Panc1 (cell line): Measurements from ENCODE around the gene SLC25A42. TPM values are rescaled to one million over a fixed set of nuclear protein-coding genes. Genes with fewer than 3 reads are reported as not detected.

ENCODE experiments used
- ATAC-seq: fragments of 200-7000 bp; cut with Tn5 transposase; 2 replicates; pipeline ENCODE4 v1.9.1; 2020; ENCODE audit warnings: mild to moderate bottlenecking, moderate library complexity
- BruUV-seq: library from RNA; stranded (reverse); fragments of 400-500 nt; replicated peaks from 2 replicates; lab custom pipeline; 2021; lab: Mats Ljungman, UMichigan
- CTCF ChIA-PET: fragments of 300-600 bp; sonication (Branson Sonifier 250); formaldehyde crosslinking; loops from one replicate; lab custom pipeline; 2022; ENCODE audit warnings: antibody characterized with exemption; lab: Charles Lee
- POLR2A ChIA-PET: fragments of 300-600 bp; sonication (Branson Sonifier 250); formaldehyde crosslinking; loops from one replicate; lab custom pipeline; 2022; ENCODE audit warnings: antibody characterized with exemption; lab: Charles Lee
- DNase-seq: peaks from one replicate; pipeline ENCODE4 v3.0.0-alpha.2; 2010; ENCODE audit warnings: low read depth, low spot score
- H3K27ac ChIP-seq: 2 replicates; pipeline ENCODE4 v1.5.1; 2011; ENCODE audit warnings: mild to moderate bottlenecking, low read length, inconsistent platforms
- H3K27me3 ChIP-seq: fragments of 200-500 bp; sonication (Bioruptor generic); 2 replicates; pipeline ENCODE4 v1.6.0; 2014; ENCODE audit warnings: low read length, inconsistent platforms; ENCODE audit not compliant: control insufficient read depth, insufficient read depth
- H3K36me3 ChIP-seq: fragments of 200-500 bp; sonication (Bioruptor generic); 2 replicates; pipeline ENCODE4 v1.5.1; 2014; ENCODE audit warnings: inconsistent platforms, mild to moderate bottlenecking, low read length, moderate library complexity; ENCODE audit not compliant: control insufficient read depth, insufficient read depth
- H3K4me1 ChIP-seq: 2 replicates; pipeline ENCODE4 v1.5.1; 2011; ENCODE audit warnings: inconsistent platforms, mild to moderate bottlenecking, low read length, moderate library complexity; ENCODE audit not compliant: control insufficient read depth, insufficient read depth
- H3K4me3 ChIP-seq, 2 experiments: 2 replicates each; pipeline ENCODE4 v1.5.1; 2011 to 2012; ENCODE audit warnings: low read depth in 2 of 2, low read length in 2 of 2, mild to moderate bottlenecking in 2 of 2, inconsistent platforms in 1 of 2, moderate library complexity in 1 of 2
- H3K9me3 ChIP-seq: fragments of 200-500 bp; sonication (Bioruptor generic); 2 replicates; pipeline ENCODE4 v1.5.1; 2014; ENCODE audit warnings: low read depth, mild to moderate bottlenecking, inconsistent platforms, low read length, moderate library complexity; ENCODE audit not compliant: control insufficient read depth, insufficient read depth
- POLR2AphosphoS5 ChIP-seq: IDR thresholded peaks from 2 replicates; pipeline ENCODE4 v1.6.1; 2012; ENCODE audit warnings: mild to moderate bottlenecking, low read depth, low read length, moderate library complexity
- SIN3A ChIP-seq: IDR thresholded peaks from 2 replicates; pipeline ENCODE4 v1.6.1; 2012; ENCODE audit warnings: low read depth, mild to moderate bottlenecking, low read length, moderate library complexity, borderline replicate concordance; ENCODE audit not compliant: insufficient read depth
- TCF7L2 ChIP-seq: IDR thresholded peaks from 2 replicates; pipeline ENCODE4 v1.6.1; 2011; ENCODE audit warnings: mild to moderate bottlenecking, low read depth, low read length, inconsistent platforms
- in situ Hi-C: cut with HindIII; loops from 2 replicates; pipeline ENCODE4 v1.10.0; 2016; ENCODE audit warnings: low sequenced_read_pairs, low pct_unique_long_range_greater_than_20kb
- intact Hi-C: fragments of 100-400 bp; cut with micrococcal nuclease; formaldehyde crosslinking; loops from one replicate; pipeline ENCODE4 v1.10.0; 2022; ENCODE audit not compliant: unreplicated experiment
- total RNA-seq: library from RNA; stranded (reverse); gene quantifications from one replicate; pipeline ENCODE4 v1.2.1, GENCODE V29; 2021; ENCODE audit not compliant: unreplicated experiment
- TF ChIP-seq, protein P1 (sequence below), 2 experiments: IDR thresholded peaks; 2 replicates each; pipeline ENCODE4 v1.6.1; 2011 to 2012; ENCODE audit warnings: low read depth in 2 of 2, control low read depth in 1 of 2, low read length in 1 of 2, mild to moderate bottlenecking in 1 of 2, moderate library complexity in 1 of 2; ENCODE audit not compliant: insufficient read depth in 1 of 2
- TF ChIP-seq, protein P2 (sequence below): fragments of 450-650 bp; IDR thresholded peaks from 2 replicates; pipeline ENCODE4 v1.5.1; 2017; ENCODE audit warnings: mild to moderate bottlenecking

The SLC25A42 gene
- total RNA-seq, 1 experiment from 2014 or later, result 2.6 TPM

DNA sequence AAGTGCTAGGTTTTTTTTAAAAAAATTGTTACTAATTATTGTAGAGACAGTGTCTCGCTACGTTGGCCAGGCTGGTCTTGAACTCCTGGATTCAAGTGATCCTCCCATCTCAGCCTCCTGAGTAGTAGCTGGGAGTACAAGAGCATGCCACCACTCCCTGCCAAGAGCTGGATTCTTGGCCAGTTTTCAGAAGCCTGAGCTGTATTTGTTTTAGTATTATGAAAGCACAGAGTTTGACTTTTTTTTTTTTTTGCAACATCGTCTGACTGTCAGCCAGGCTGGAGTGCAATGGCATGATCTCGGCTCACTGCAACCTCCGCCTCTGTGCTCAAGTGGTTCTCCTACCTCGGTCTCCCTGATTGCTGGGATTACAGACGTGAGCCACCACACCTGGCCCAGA, 23.4 kb upstream of the SLC25A42 start:
- Histone ChIP-seq H3K4me3 (no peak overlapping the region), H3K27me3 (no peaks in the 10 kb centered on the region), H3K4me1 (no peaks in the 10 kb centered on the region; the same call in 1 of the 2 replicates), H3K9me3 (no peaks in the 10 kb centered on the region), H3K36me3 (no peaks in the 10 kb centered on the region), H3K27ac (no peak overlapping the region)
- in situ Hi-C loops (no loop called here), intact Hi-C loops (no loop called here)
- DNase-seq (no peak), ATAC-seq (peak; percentile 52; the same call in 1 of the 2 replicates)
- BruUV-seq, result no TSS peak
- POLR2A ChIA-PET, result no interaction called here
- no peak for TF ChIP-seq POLR2AphosphoS5
- TF ChIP-seq, protein P1, sequence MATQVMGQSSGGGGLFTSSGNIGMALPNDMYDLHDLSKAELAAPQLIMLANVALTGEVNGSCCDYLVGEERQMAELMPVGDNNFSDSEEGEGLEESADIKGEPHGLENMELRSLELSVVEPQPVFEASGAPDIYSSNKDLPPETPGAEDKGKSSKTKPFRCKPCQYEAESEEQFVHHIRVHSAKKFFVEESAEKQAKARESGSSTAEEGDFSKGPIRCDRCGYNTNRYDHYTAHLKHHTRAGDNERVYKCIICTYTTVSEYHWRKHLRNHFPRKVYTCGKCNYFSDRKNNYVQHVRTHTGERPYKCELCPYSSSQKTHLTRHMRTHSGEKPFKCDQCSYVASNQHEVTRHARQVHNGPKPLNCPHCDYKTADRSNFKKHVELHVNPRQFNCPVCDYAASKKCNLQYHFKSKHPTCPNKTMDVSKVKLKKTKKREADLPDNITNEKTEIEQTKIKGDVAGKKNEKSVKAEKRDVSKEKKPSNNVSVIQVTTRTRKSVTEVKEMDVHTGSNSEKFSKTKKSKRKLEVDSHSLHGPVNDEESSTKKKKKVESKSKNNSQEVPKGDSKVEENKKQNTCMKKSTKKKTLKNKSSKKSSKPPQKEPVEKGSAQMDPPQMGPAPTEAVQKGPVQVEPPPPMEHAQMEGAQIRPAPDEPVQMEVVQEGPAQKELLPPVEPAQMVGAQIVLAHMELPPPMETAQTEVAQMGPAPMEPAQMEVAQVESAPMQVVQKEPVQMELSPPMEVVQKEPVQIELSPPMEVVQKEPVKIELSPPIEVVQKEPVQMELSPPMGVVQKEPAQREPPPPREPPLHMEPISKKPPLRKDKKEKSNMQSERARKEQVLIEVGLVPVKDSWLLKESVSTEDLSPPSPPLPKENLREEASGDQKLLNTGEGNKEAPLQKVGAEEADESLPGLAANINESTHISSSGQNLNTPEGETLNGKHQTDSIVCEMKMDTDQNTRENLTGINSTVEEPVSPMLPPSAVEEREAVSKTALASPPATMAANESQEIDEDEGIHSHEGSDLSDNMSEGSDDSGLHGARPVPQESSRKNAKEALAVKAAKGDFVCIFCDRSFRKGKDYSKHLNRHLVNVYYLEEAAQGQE (IDR thresholded peaks at IDR 0.05; ENCODE audit: insufficient read depth in 1 of 2, low read depth in 2 of 2, low read length in 1 of 2), result no peak
- TF ChIP-seq, protein P2, sequence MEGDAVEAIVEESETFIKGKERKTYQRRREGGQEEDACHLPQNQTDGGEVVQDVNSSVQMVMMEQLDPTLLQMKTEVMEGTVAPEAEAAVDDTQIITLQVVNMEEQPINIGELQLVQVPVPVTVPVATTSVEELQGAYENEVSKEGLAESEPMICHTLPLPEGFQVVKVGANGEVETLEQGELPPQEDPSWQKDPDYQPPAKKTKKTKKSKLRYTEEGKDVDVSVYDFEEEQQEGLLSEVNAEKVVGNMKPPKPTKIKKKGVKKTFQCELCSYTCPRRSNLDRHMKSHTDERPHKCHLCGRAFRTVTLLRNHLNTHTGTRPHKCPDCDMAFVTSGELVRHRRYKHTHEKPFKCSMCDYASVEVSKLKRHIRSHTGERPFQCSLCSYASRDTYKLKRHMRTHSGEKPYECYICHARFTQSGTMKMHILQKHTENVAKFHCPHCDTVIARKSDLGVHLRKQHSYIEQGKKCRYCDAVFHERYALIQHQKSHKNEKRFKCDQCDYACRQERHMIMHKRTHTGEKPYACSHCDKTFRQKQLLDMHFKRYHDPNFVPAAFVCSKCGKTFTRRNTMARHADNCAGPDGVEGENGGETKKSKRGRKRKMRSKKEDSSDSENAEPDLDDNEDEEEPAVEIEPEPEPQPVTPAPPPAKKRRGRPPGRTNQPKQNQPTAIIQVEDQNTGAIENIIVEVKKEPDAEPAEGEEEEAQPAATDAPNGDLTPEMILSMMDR, result no peak
- TF ChIP-seq SIN3A, result no peak
- no peak for TF ChIP-seq TCF7L2
- CTCF ChIA-PET, result no interaction called here

DNA sequence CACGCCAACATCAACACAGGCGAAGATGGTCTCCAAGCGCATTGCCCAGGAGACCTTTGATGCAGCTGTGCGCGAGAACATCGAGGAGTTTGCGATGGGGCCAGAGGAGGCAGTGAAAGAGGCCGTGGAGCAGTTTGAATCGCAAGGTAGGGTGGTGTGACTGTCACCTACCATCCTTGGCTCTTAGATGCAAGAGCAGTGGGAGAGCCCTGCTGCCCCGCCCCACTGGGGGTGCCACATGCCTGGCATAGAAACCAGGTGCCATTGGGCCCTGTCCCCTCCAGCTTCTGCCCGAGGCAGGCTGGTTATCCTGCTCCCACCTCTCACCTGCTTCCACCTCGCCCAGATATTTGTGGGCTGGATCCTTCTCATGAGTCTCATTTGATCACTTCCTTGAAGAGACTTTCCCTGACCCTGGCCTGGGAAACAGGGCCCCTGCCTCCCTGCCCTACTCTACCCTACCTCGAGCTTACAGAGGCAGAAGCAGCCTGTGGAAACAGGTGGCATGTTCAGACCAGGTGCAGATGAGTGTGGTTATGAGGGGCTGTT, 21.0 kb upstream of the SLC25A42 start:
- no peaks in the 10 kb centered on the region for H3K27me3 ChIP-seq
- DNase-seq (no peak), ATAC-seq (no peak; the same call in 1 of the 2 replicates)
- no peaks in the 10 kb centered on the region; the same call in 1 of the 2 replicates for H3K4me1 ChIP-seq
- no peaks in the 10 kb centered on the region for H3K9me3 ChIP-seq
- in situ Hi-C loops, result no loop called here
- ChIA-PET CTCF (no interaction called here), POLR2A (no interaction called here)
- H3K36me3 ChIP-seq, result no peaks in the 10 kb centered on the region
- no peak overlapping the region for H3K4me3 ChIP-seq
- H3K27ac ChIP-seq, result no peak overlapping the region
- TF ChIP-seq, protein P2, result no peak
- TF ChIP-seq TCF7L2, result no peak
- TF ChIP-seq, protein P1 (IDR thresholded peaks at IDR 0.05; ENCODE audit: insufficient read depth in 1 of 2, low read depth in 2 of 2, low read length in 1 of 2), result no peak
- TF ChIP-seq SIN3A, result no peak
- TF ChIP-seq POLR2AphosphoS5, result no peak
- no TSS peak for BruUV-seq
- intact Hi-C loops, result no loop called here
